ENCODE data around the gene IVD. TPM values are rescaled to one million over a fixed set of nuclear protein-coding genes. Genes with fewer than 3 reads are reported as not detected.

Gene IVD
- total and polyA plus RNA-seq, 4 donors, result 16.4 to 63.0 (median 45.0) TPM

DNA sequence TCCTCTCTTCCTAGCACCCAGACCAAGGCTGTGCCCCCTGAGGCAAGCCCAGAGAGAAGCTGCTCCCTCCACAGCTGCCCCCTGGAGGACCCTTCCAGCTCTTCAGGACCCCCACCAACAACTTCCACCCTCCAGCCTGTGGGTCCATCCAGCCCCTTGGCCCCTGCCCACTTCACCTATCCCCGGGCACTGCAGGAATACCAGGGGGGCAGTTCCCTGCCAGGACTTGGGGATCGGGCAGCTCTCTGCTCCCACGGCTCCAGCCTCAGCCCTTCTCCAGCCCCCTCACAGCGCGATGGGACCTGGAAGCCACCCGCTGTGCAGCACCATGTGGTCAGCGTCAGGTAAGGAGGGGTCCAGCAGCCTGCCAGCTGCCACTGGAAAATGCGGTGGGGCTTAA is 42.0 kb upstream of the IVD start:
- H3K27ac ChIP-seq (ENCODE audit: low read depth in 1 of 2, low read length in 2 of 2), result no peak overlapping the region
- DNase-seq (no peak), ATAC-seq (ENCODE audit: low FRiP score) (no peak)
- H3K27me3 ChIP-seq (ENCODE audit: control insufficient read depth in 1 of 2, insufficient read depth in 2 of 2, low read length in 1 of 2), result no peaks in the 10 kb centered on the region
- H3K9me3 ChIP-seq (ENCODE audit: control insufficient read depth, low read length), result no peaks in the 10 kb centered on the region
- H3K4me1 ChIP-seq (ENCODE audit: control insufficient read depth in 1 of 2, insufficient read depth in 2 of 2, low read length in 2 of 2), result no peaks in the 10 kb centered on the region
- H3K4me3 ChIP-seq (ENCODE audit: low read length in 2 of 2), result no peak overlapping the region
- H3K36me3 ChIP-seq (ENCODE audit: control insufficient read depth in 1 of 2, insufficient read depth in 2 of 2, low read length in 1 of 2), result no peaks in the 10 kb centered on the region
- intact Hi-C loops (cut with DNase I), result no loop called here
- 88 to 94% methylated on average over 8 of the region's 8 CpGs for WGBS, 2 donors

DNA sequence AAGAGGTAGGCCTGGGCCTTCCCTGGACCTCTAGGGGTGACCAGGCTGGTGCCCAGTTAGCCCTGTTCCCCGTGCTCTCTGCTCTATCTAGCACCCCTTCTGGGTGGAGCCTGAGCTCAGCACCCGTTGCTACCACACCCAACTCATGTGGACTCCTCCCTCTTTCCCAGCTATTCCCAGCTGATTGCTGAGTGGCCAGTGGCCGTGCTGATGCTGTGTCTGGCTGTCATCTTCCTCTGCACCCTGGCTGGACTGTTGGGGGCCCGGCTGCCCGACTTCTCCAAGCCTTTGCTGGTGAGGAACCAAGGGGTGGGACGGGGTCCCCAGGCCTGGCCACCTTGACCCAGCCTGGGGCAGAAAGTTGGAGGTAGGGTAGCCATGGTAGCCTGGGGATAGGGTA is 41.3 kb upstream of the IVD start:
- no peak for ATAC-seq (ENCODE audit: low FRiP score)
- DNase-seq, result no peak
- no peaks in the 10 kb centered on the region for H3K36me3 ChIP-seq (ENCODE audit: control insufficient read depth in 1 of 2, insufficient read depth in 2 of 2, low read length in 1 of 2)
- no peaks in the 10 kb centered on the region for H3K4me1 ChIP-seq (ENCODE audit: control insufficient read depth in 1 of 2, insufficient read depth in 2 of 2, low read length in 2 of 2)
- H3K9me3 ChIP-seq (ENCODE audit: control insufficient read depth, low read length), result no peaks in the 10 kb centered on the region
- H3K27me3 ChIP-seq (ENCODE audit: control insufficient read depth in 1 of 2, insufficient read depth in 2 of 2, low read length in 1 of 2), result no peaks in the 10 kb centered on the region
- no peak overlapping the region for H3K4me3 ChIP-seq (ENCODE audit: low read length in 2 of 2)
- intact Hi-C loops (cut with DNase I), result no loop called here
- WGBS, 2 donors, result 88% methylated on average over 6 of the region's 6 CpGs
- no peak overlapping the region for H3K27ac ChIP-seq (ENCODE audit: low read depth in 1 of 2, low read length in 2 of 2)

DNA sequence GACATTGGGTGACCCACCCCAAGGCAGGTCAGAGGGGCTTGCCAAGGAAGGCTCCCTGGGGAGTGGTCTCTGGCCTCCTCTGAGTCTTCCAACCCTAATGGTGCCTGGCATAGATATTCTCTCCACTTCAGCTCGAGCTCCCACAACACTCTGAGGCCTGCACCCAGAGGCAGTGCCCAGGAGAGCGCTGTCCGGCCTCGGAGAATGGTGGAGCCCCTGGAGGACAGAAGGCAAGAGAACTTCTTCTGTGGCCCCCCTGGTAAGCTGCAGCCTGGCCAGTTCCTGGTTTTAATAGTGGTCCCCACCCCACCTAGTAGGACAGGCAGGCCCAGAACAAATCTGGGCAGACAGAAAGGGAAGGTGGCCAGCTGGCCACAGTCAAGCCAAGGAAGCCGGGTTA is 40.6 kb upstream of the IVD start:
- Histone ChIP-seq H3K27me3 (ENCODE audit: control insufficient read depth in 1 of 2, insufficient read depth in 2 of 2, low read length in 1 of 2) (no peaks in the 10 kb centered on the region), H3K4me3 (ENCODE audit: low read length in 2 of 2) (no peak overlapping the region), H3K27ac (ENCODE audit: low read depth in 1 of 2, low read length in 2 of 2) (no peak overlapping the region), H3K9me3 (ENCODE audit: control insufficient read depth, low read length) (no peaks in the 10 kb centered on the region), H3K4me1 (ENCODE audit: control insufficient read depth in 1 of 2, insufficient read depth in 2 of 2, low read length in 2 of 2) (no peaks in the 10 kb centered on the region), H3K36me3 (ENCODE audit: control insufficient read depth in 1 of 2, insufficient read depth in 2 of 2, low read length in 1 of 2) (no peaks in the 10 kb centered on the region)
- intact Hi-C loops (cut with DNase I), result loop anchor here (5.0 kb wide), 4 partner anchors 42 to 88 kb away; partner anchors contain the start of genes INAFM2 (in 1 of the 2) and IVD (in 1 of the 2)
- ATAC-seq (ENCODE audit: low FRiP score) (no peak), DNase-seq (no peak)
- 54 to 62% methylated on average over 5 of the region's 5 CpGs for WGBS, 2 donors

DNA sequence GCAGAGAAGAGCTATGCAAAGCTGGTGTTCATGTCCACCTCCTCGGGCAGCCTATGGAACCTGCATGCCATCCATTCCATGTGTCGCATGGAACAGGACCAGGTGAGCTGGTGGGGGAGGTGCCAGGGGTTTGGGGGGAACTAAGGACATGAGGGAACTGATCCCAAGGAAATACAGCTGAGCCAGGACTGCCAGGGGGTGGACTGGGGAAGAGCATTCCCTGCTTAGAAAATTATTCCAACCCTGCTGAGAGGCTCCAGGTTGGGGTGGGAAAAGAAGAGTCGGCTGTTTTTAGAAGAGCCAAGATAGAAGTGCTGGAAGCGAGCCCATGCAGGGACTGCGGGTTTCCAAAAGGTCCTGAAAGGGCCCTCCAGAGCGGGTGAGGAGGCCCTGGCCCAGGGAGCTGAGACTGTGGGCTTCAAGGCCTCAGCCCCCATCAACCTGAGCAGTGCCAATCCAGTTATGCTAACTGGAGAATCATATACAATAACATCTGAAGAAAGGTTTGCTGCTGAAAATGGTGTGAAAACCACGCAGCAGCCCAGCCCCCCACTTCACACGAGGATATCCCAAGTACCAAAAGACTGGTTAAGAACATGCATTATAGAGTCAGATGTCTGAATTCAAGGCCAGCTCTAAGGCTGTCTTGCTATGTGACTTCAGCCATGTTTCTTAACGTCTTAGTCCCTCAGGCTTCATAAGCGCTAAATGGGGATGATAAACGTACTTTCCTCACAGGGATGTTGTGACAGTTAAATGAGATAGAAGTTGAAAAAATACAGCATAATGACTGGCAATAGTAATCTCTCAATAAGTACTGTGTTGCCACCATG is 39.8 kb upstream of the IVD start:
- no peaks in the 10 kb centered on the region for H3K27me3 ChIP-seq (ENCODE audit: control insufficient read depth in 1 of 2, insufficient read depth in 2 of 2, low read length in 1 of 2)
- WGBS, 2 donors, result 58 to 64% methylated on average over 11 of the region's 11 CpGs
- no peaks in the 10 kb centered on the region for H3K9me3 ChIP-seq (ENCODE audit: control insufficient read depth, low read length)
- H3K4me3 ChIP-seq (ENCODE audit: low read length in 2 of 2), result no peak overlapping the region
- intact Hi-C loops (cut with DNase I), result loop anchor here (5.0 kb wide), 4 partner anchors 41 to 89 kb away; partner anchors contain the start of genes INAFM2 (in 1 of the 2) and IVD (in 1 of the 2)
- H3K27ac ChIP-seq (ENCODE audit: low read depth in 1 of 2, low read length in 2 of 2), result no peak overlapping the region
- no peaks in the 10 kb centered on the region for H3K36me3 ChIP-seq (ENCODE audit: control insufficient read depth in 1 of 2, insufficient read depth in 2 of 2, low read length in 1 of 2)
- DNase-seq (no peak), ATAC-seq (ENCODE audit: low FRiP score) (no peak)
- no peaks in the 10 kb centered on the region for H3K4me1 ChIP-seq (ENCODE audit: control insufficient read depth in 1 of 2, insufficient read depth in 2 of 2, low read length in 2 of 2)

DNA sequence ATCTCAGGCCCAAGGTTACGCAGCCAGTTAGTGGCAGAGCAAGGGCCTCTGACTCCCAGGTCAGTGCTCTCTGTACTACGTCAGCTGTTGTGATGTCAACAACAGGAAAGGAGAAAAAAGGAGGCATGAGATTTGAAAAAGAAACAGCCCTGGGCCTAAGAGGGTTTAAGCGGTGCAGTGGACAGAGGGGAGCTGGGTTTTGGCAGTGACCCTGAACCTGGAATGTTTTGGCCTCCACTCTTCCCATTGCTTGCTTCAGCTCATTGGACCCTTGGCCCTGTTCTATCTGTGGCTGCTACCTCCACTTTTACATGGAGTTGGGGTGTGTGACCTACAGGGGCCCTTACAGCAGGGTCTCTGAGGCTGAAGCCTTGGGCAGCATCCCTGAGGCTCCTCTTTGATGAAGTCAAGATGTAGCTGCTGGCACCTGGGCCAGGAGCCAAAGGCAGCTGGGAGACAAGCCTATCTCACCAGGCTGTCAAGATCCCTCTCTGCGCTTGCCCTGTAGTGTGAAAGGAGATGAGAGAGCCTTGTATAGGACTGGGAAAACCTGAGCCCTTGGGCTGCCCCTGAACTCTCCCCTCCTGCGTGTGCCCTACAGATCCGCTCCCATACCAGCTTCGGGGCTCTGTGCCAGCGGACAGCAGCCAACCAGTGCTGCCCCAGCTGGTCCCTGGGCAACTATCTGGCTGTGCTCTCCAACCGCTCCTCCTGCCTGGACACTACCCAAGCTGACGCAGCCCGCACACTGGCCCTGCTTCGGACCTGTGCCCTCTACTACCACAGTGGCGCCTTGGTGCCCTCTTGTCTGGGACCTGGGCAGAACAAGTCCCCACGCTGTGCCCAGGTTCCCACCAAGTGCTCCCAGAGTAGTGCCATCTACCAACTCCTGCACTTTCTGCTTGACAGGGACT is 38.9 kb upstream of the IVD start:
- H3K4me3 ChIP-seq (ENCODE audit: low read length in 2 of 2), result no peak overlapping the region
- H3K27ac ChIP-seq (ENCODE audit: low read depth in 1 of 2, low read length in 2 of 2), result no peak overlapping the region
- no peaks in the 10 kb centered on the region for H3K9me3 ChIP-seq (ENCODE audit: control insufficient read depth, low read length)
- peak; percentile 67 for ATAC-seq (ENCODE audit: low FRiP score)
- H3K27me3 ChIP-seq (ENCODE audit: control insufficient read depth in 1 of 2, insufficient read depth in 2 of 2, low read length in 1 of 2), result no peaks in the 10 kb centered on the region
- intact Hi-C loops (cut with DNase I), result loop anchor here (5.0 kb wide), 4 partner anchors 41 to 89 kb away; partner anchors contain the start of genes INAFM2 (in 1 of the 2) and IVD (in 1 of the 2)
- H3K36me3 ChIP-seq (ENCODE audit: control insufficient read depth in 1 of 2, insufficient read depth in 2 of 2, low read length in 1 of 2), result no peaks in the 10 kb centered on the region
- 26 to 28% methylated on average over 14 of the region's 14 CpGs for WGBS, 2 donors
- DNase-seq, result peak; percentile 81 to 88
- H3K4me1 ChIP-seq (ENCODE audit: control insufficient read depth in 1 of 2, insufficient read depth in 2 of 2, low read length in 2 of 2), result no peaks in the 10 kb centered on the region

DNA sequence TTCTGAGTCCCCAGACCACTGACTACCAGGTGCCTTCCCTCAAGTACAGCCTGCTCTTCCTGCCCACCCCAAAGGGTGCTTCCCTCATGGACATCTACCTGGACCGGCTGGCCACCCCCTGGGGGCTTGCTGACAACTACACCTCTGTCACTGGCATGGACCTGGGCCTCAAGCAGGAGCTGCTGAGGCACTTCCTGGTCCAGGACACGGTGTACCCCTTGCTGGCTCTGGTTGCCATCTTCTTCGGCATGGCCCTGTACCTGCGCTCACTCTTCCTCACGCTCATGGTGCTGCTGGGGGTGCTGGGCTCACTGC is 38.3 kb upstream of the IVD start:
- intact Hi-C loops (cut with DNase I), result loop anchor here (5.0 kb wide), 4 partner anchors 40 to 90 kb away; partner anchors contain the start of genes INAFM2 (in 1 of the 2) and IVD (in 1 of the 2)
- ATAC-seq (ENCODE audit: low FRiP score), result no peak
- Histone ChIP-seq H3K36me3 (ENCODE audit: control insufficient read depth in 1 of 2, insufficient read depth in 2 of 2, low read length in 1 of 2) (no peaks in the 10 kb centered on the region), H3K27ac (ENCODE audit: low read depth in 1 of 2, low read length in 2 of 2) (no peak overlapping the region), H3K9me3 (ENCODE audit: control insufficient read depth, low read length) (no peaks in the 10 kb centered on the region), H3K4me3 (ENCODE audit: low read length in 2 of 2) (no peak overlapping the region), H3K4me1 (ENCODE audit: control insufficient read depth in 1 of 2, insufficient read depth in 2 of 2, low read length in 2 of 2) (no peaks in the 10 kb centered on the region), H3K27me3 (ENCODE audit: control insufficient read depth in 1 of 2, insufficient read depth in 2 of 2, low read length in 1 of 2) (no peaks in the 10 kb centered on the region)
- DNase-seq, result no peak
- 85 to 87% methylated on average over 5 of the region's 5 CpGs for WGBS, 2 donors

DNA sequence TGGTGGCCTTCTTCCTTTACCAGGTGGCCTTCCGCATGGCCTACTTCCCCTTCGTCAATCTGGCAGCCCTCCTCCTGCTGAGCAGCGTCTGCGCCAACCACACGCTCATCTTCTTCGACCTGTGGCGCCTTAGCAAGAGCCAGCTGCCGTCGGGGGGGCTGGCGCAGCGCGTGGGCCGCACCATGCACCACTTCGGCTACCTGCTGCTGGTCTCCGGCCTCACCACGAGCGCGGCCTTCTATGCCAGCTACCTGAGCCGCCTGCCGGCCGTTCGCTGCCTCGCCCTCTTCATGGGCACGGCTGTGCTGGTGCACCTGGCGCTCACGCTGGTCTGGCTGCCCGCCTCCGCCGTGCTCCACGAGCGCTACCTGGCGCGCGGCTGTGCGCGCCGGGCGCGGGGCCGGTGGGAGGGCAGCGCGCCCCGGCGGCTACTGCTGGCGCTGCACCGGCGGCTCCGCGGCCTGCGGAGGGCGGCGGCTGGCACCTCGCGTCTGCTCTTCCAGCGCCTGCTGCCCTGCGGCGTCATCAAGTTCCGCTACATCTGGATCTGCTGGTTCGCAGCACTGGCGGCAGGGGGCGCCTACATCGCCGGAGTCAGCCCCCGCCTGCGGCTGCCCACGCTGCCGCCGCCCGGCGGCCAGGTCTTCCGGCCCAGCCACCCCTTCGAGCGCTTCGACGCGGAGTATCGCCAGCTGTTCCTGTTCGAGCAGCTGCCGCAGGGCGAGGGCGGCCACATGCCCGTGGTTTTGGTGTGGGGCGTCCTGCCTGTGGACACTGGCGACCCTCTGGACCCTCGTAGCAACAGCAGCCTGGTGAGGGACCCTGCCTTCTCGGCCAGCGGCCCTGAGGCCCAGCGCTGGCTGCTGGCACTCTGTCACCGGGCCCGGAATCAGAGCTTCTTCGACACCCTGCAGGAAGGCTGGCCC is 37.6 kb upstream of the IVD start:
- H3K27me3 ChIP-seq (ENCODE audit: control insufficient read depth in 1 of 2, insufficient read depth in 2 of 2, low read length in 1 of 2), result no peaks in the 10 kb centered on the region
- WGBS, 2 donors, result 16 to 20% methylated on average over 86 to 91 of the region's 91 CpGs
- no peak overlapping the region for H3K4me3 ChIP-seq (ENCODE audit: low read length in 2 of 2)
- no peaks in the 10 kb centered on the region for H3K36me3 ChIP-seq (ENCODE audit: control insufficient read depth in 1 of 2, insufficient read depth in 2 of 2, low read length in 1 of 2)
- H3K4me1 ChIP-seq (ENCODE audit: control insufficient read depth in 1 of 2, insufficient read depth in 2 of 2, low read length in 2 of 2), result no peaks in the 10 kb centered on the region
- ATAC-seq (ENCODE audit: low FRiP score), result peak; percentile 90
- H3K27ac ChIP-seq (ENCODE audit: low read depth in 1 of 2, low read length in 2 of 2), result no peak overlapping the region
- intact Hi-C loops (cut with DNase I), result loop anchor here (5.0 kb wide), 4 partner anchors 39 to 91 kb away; partner anchors contain the start of genes INAFM2 (in 1 of the 2) and IVD (in 1 of the 2)
- H3K9me3 ChIP-seq (ENCODE audit: control insufficient read depth, low read length), result no peaks in the 10 kb centered on the region
- peak; percentile 91 to 94 for DNase-seq
